MM.1S (cell line): ENCODE results near the gene DFFB.

Source experiments
- EZH2 ChIP-seq: fragments of 300-600 bp; sonication (generic); optimal IDR thresholded peaks from 2 replicates; pipeline ENCODE3; 2017; ENCODE audit warnings: low read depth, mild to moderate bottlenecking, antibody characterized with exemption, low read length, mixed read lengths
- EZH2phosphoT487 ChIP-seq: fragments of 300-600 bp; sonication (generic); IDR thresholded peaks from 2 replicates; pipeline ENCODE4 v1.6.1; 2018; ENCODE audit warnings: antibody characterized with exemption, low read length
- TF ChIP-seq, protein P1 (sequence below): fragments of 300-600 bp; sonication (generic); IDR thresholded peaks from 2 replicates; pipeline ENCODE4 v1.5.1; 2016; ENCODE audit warnings: antibody characterized with exemption, low read length, mixed read lengths

DNA sequence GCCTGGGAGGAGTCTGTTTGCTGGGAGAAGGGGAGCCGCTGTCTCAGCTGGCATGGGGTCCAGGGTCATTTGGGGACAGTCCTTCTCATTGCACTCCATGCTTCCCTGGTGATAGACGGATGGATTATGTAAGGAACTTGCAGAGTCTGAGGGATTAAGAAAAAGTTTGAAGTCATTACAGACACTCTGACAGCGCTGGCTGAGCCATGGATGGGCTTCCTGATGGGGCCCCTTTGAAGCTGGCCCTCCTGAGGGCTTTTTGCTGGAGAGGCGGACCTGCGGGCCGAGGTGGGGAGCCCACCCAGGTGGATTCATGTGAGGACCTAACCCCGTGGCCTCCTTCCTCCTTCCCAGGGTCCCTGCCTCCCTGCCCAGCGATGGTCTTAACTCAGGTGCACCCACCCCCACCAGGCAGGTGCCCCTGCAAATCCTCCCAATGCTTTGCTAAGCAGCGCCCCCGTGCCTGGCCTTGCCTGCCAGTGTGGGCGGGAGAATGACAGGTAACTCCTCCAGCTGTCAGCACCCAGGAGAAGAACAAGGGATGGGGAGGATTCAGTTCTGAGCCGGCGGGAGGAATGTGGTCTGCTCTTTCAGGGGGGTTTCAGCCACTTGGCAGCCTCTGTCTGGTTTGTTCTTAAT lies 67.0 kb downstream of the DFFB start:
- TF ChIP-seq, protein P1, sequence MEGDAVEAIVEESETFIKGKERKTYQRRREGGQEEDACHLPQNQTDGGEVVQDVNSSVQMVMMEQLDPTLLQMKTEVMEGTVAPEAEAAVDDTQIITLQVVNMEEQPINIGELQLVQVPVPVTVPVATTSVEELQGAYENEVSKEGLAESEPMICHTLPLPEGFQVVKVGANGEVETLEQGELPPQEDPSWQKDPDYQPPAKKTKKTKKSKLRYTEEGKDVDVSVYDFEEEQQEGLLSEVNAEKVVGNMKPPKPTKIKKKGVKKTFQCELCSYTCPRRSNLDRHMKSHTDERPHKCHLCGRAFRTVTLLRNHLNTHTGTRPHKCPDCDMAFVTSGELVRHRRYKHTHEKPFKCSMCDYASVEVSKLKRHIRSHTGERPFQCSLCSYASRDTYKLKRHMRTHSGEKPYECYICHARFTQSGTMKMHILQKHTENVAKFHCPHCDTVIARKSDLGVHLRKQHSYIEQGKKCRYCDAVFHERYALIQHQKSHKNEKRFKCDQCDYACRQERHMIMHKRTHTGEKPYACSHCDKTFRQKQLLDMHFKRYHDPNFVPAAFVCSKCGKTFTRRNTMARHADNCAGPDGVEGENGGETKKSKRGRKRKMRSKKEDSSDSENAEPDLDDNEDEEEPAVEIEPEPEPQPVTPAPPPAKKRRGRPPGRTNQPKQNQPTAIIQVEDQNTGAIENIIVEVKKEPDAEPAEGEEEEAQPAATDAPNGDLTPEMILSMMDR, result no peak
- no peak for TF ChIP-seq EZH2phosphoT487
- no peak for TF ChIP-seq EZH2
